ENCODE data around the gene RAC2.
"Not testable (repeated sequence)": the region's sequence is repeated elsewhere in the genome, so short reads cannot be mapped to it uniquely, and the experiment has no call there.

The RAC2 gene

GRCh38 chr22:37206118-37206840 lies 37.8 kb downstream of the RAC2 start:
- no peak for TF ChIP-seq CTCF (IDR thresholded peaks at IDR 0.05; ENCODE audit: control insufficient read depth, insufficient read depth, low read depth, low read length, missing control alignments)
- DNase-seq (ENCODE audit: low read depth), result no peak
- no peak overlapping the region for H3K4me3 ChIP-seq (ENCODE audit: control insufficient read depth, low read depth, low read length)

GRCh38 chr22:37205046-37205445 lies 39.0 kb downstream of the RAC2 start:
- H3K4me3 ChIP-seq (ENCODE audit: control insufficient read depth, low read depth, low read length), result no peak overlapping the region
- no peak for DNase-seq (ENCODE audit: low read depth)
- no peak for TF ChIP-seq CTCF (IDR thresholded peaks at IDR 0.05; ENCODE audit: control insufficient read depth, insufficient read depth, low read depth, low read length, missing control alignments)

GRCh38 chr22:37204045-37204655 lies 39.9 kb downstream of the RAC2 start:
- TF ChIP-seq CTCF (IDR thresholded peaks at IDR 0.05; ENCODE audit: control insufficient read depth, insufficient read depth, low read depth, low read length, missing control alignments), result no peak
- no peak overlapping the region for H3K4me3 ChIP-seq (ENCODE audit: control insufficient read depth, low read depth, low read length)
- DNase-seq (ENCODE audit: low read depth), result no peak

- no peak overlapping the region for H3K4me3 ChIP-seq (ENCODE audit: control insufficient read depth, low read depth, low read length)
- DNase-seq (ENCODE audit: low read depth), result no peak
- no peak for TF ChIP-seq CTCF (IDR thresholded peaks at IDR 0.05; ENCODE audit: control insufficient read depth, insufficient read depth, low read depth, low read length, missing control alignments)
These were observed 40.6 kb downstream of the RAC2 start for GRCh38 chr22:37203354-37204044.

GRCh38 chr22:37202716-37203115 lies 41.4 kb downstream of the RAC2 start:
- no peak for TF ChIP-seq CTCF (IDR thresholded peaks at IDR 0.05; ENCODE audit: control insufficient read depth, insufficient read depth, low read depth, low read length, missing control alignments)
- H3K4me3 ChIP-seq (ENCODE audit: control insufficient read depth, low read depth, low read length), result no peak overlapping the region
- DNase-seq (ENCODE audit: low read depth), result no peak

- DNase-seq (ENCODE audit: low read depth), result no peak
- no peak for TF ChIP-seq CTCF (IDR thresholded peaks at IDR 0.05; ENCODE audit: control insufficient read depth, insufficient read depth, low read depth, low read length, missing control alignments)
- no peak overlapping the region for H3K4me3 ChIP-seq (ENCODE audit: control insufficient read depth, low read depth, low read length)
These were observed 42.0 kb downstream of the RAC2 start for GRCh38 chr22:37202001-37202555.

GRCh38 chr22:37201443-37201820 lies 42.6 kb downstream of the RAC2 start:
- H3K4me3 ChIP-seq (ENCODE audit: control insufficient read depth, low read depth, low read length); DNase-seq (ENCODE audit: low read depth): not testable (repeated sequence)

Measured in AG09309 (cell line).